GM21367 (cell line): ENCODE results near the gene LDB2.

Source experiments
- ATAC-seq: cut with Tn5 transposase; IDR thresholded peaks from one replicate; pipeline ENCODE4 v1.9.1; 2021; ENCODE audit not compliant: unreplicated experiment

LDB2 gene

GRCh38 chr4:16809064-16809463 lies 89.4 kb downstream of the LDB2 start:
- ATAC-seq, result no peak

GRCh38 chr4:16807355-16807754 lies 91.1 kb downstream of the LDB2 start:
- no peak for ATAC-seq

GRCh38 chr4:16804581-16804980 lies 93.9 kb downstream of the LDB2 start:
- ATAC-seq, result no peak

- ATAC-seq, result no peak
These were observed 96.4 kb downstream of the LDB2 start for GRCh38 chr4:16802044-16802443.

- ATAC-seq, result no peak
These were observed 97.1 kb downstream of the LDB2 start for GRCh38 chr4:16801356-16801755.

GRCh38 chr4:16794816-16795445 lies 103.5 kb downstream of the LDB2 start:
- no peak for ATAC-seq

- ATAC-seq, result no peak
These were observed 107.0 kb downstream of the LDB2 start for GRCh38 chr4:16791460-16791859.

- no peak for ATAC-seq
These were observed 107.9 kb downstream of the LDB2 start for GRCh38 chr4:16790508-16790907.

- no peak for ATAC-seq
These were observed 109.6 kb downstream of the LDB2 start for GRCh38 chr4:16788868-16789267.

- ATAC-seq, result no peak
These were observed 112.5 kb downstream of the LDB2 start for GRCh38 chr4:16785793-16786527.

GRCh38 chr4:16783119-16783518 lies 115.3 kb downstream of the LDB2 start:
- ATAC-seq, result no peak

- no peak for ATAC-seq
These were observed 119.3 kb downstream of the LDB2 start for GRCh38 chr4:16779028-16779675.

- ATAC-seq, result no peak
These were observed 120.7 kb downstream of the LDB2 start for GRCh38 chr4:16777726-16778125.

GRCh38 chr4:16775411-16776154 lies 122.9 kb downstream of the LDB2 start:
- ATAC-seq, result no peak

- ATAC-seq, result no peak
These were observed 126.0 kb downstream of the LDB2 start for GRCh38 chr4:16772366-16772850.

- ATAC-seq, result no peak
These were observed 127.6 kb downstream of the LDB2 start for GRCh38 chr4:16770710-16771285.

GRCh38 chr4:16767861-16768260 lies 130.6 kb downstream of the LDB2 start:
- ATAC-seq, result no peak

GRCh38 chr4:16767251-16767650 lies 131.2 kb downstream of the LDB2 start:
- ATAC-seq, result no peak

- ATAC-seq, result no peak
These were observed 132.9 kb downstream of the LDB2 start for GRCh38 chr4:16765546-16765945.

- no peak for ATAC-seq
These were observed 133.8 kb downstream of the LDB2 start for GRCh38 chr4:16764622-16765021.
